Kidney capillary endothelial cell (primary cell): ENCODE results near the gene TRAF3IP1.
"Not testable (repeated sequence)": the region's sequence is repeated elsewhere in the genome, so short reads cannot be mapped to it uniquely, and the experiment has no call there.

Source experiments
- DNase-seq: peaks from one replicate; pipeline ENCODE4 v3.0.0-alpha.2; 2018; ENCODE audit warnings: low spot score

Gene TRAF3IP1

DNA sequence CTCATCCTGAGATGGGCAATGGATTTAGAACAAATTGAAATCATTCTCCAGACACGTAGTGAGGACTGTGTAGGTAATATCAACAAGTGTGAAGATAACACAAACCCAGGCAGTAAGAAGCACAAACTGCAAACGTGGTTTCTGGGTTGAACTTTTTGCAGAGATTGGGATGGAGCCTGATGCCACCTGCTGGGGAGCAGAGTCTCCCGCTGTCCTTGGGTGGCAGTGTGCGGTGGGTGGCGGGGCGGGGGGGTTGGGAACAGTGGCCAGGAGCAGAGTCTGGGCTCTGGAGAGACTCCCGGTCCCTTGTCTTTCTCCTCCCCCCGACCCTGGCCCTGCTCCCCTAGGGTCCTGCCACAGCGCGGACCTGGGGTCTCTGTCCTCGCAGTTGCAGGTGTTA lies 19.5 kb downstream of the TRAF3IP1 start:
- DNase-seq, result no peak

GRCh38 chr2:238341536-238341935 lies 21.2 kb downstream of the TRAF3IP1 start:
- no peak for DNase-seq

GRCh38 chr2:238344035-238344434 lies 23.7 kb downstream of the TRAF3IP1 start:
- DNase-seq, result no peak

DNA sequence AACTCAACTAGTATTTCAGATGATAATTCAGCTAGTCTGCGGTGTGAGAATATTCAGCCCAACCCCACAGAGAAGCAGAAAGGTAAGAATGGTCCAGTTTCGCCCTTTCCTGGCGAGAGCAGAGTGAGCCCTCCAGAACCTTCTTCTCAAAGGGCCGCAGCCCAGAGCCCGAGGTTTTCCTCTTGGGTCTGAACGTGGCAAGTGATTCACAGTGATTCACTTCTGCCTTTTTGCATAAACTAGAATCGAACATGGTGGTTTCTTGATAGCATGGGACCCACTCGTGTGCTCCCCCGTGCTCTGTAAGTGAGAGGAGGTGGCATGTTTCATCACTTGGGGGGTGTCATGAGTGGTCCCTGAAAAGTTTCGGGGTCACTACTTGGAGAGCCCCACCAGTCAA lies 24.2 kb downstream of the TRAF3IP1 start:
- no peak for DNase-seq

DNA sequence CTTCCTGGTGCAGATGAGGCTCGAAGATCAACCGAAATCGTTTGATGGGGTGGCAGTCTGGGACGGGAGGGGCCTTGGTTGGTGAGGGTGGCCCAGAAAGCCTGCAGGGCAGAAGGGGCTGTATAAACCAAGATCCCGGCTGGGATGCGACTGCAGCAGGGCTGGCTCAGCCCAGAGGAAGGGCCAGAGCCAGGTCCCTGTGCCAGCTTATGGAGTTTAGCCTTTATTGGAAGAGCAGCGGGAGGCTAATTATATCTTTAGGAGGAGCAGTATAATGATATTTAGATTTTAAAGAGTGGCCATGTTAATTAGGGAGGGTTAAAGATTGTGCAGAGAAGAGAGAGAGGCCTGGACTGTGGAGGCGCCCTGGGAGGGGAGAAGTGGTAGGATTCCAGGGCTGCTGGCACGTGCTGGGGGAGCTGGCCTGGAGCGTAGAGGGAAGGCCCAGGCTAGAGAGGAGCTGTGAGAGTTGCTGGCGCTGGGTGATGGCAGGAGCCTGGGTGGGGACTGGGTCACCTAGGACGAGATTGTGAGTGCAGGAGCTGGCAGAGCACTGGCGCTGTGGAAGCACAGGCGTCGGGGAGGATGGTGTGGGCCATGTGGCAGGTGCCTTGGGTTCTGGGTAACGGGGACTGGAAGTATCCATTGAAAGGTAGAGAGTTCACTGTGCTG lies 25.1 kb downstream of the TRAF3IP1 start:
- DNase-seq, result no peak

DNA sequence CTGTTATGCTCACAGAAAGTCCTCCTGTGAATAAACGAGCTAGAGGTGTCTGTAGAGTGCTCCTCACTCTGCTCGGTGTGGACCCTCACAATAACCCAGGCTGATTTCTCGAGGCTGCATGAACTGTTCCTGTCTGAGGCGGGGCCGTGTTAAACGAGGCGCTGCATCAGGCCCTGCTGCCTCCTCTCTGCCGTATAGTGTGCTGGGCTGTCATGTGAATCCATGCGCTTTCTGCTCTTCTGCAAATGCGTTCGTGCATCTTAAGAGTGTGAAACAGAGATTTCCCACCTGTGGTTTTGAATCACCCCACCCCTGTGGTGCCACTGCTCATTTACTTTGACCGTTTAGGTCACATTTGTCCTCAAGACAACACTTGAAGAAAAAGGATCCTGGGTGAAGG lies 26.2 kb downstream of the TRAF3IP1 start:
- DNase-seq, result no peak

DNA sequence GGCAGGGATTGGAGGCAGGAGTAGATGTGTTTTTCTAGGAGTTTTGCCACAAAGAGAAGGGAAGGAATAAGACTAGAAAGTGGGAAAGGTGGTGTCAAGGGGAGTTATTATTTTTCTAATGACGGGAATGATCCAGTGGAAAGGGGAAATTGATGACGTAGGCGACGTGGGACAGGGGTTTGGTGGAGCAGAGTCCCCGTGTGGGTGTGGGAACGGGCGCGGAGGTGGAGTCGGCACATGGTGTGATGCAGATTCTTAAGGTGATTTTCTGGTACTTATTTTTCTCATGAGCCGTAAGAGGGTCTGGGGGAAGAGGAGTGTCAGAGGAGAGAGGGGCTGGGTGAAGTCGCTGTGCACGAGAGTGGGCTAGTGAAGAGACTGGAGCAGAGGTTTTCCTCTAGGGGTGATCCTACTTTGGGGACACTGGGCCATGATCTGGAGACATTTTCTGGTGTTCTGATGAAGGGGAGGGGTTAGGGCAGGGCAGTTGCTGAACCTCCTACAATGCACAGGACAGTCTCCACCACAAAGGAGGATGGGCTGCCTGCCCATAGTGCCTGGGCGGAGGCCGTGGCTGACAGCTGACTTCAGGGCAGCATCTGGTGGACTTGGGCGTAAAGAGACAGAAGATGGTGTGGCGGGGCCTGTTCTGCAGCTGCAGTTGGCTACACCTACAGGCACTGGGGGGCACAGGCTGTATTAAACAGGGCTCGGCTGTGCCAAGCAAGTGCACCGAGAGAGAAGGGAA lies 30.0 kb downstream of the TRAF3IP1 start:
- no peak for DNase-seq

- no peak for DNase-seq
Observed at GRCh38 chr2:238351315-238351714, 31.0 kb downstream of the TRAF3IP1 start.

- no peak for DNase-seq
Observed at GRCh38 chr2:238352361-238352760, 32.0 kb downstream of the TRAF3IP1 start.

DNA sequence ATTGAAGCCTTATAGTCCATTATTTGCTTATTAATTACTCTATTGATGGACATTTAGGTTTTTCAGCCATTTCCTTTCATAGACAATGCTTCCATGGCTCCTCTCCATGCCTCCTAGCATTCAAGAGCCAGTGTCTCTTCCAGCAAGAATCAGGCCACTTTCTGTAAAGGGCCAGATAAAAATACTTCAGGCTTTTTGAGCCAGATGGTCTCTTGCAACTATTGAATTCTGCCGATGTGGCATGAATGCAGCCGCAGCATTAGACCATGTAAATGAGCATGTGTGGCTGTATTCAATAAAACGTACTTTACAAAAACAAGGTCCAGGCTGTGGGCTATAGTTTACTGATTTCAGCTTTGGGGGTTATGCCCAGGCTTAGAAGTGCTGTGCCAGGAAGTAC lies 38.5 kb downstream of the TRAF3IP1 start:
- no peak for DNase-seq

- no peak for DNase-seq
Observed at GRCh38 chr2:238359403-238359802, 39.1 kb downstream of the TRAF3IP1 start.

DNA sequence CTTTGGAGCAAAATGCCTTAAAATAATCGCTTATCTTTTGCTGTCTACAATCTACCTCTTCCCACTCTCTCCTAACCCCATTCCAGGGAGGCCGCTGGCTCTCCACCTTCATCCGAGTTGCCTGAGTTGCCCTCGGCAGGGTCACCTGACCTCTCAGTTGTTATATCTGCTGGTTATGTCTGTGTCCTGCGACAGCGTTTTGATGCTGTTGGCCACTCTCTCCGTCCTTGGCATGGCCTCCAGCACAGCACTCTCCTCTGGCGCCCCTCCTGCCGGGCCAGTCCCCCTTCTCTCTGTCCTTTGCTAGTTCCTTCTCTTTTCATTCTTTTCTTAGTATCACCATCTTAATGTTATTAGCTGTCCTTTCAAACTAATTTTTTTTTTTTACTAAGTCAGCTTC lies 41.6 kb downstream of the TRAF3IP1 start:
- no peak for DNase-seq

DNA sequence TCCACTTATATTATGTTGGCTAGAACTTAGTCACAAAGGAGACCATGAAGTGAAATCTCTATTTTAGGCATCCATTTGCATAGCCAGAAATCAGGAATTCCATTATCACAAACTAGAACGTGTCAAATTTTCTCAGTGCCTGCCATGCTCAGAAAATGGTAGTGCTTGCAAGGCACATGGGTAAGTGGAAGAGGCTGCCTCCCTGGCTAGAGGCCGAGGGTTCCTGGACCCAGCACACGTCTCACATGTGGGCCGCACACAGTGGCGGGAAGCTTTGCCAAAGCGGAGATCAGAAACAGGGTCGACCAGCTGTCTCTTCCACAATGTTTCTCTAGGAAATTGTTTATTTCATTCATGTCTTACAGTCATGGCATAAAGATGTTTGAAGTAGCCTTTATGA lies 42.3 kb downstream of the TRAF3IP1 start:
- DNase-seq, result no peak

- DNase-seq, result no peak
Observed at GRCh38 chr2:238369591-238370040, 49.3 kb downstream of the TRAF3IP1 start.

DNA sequence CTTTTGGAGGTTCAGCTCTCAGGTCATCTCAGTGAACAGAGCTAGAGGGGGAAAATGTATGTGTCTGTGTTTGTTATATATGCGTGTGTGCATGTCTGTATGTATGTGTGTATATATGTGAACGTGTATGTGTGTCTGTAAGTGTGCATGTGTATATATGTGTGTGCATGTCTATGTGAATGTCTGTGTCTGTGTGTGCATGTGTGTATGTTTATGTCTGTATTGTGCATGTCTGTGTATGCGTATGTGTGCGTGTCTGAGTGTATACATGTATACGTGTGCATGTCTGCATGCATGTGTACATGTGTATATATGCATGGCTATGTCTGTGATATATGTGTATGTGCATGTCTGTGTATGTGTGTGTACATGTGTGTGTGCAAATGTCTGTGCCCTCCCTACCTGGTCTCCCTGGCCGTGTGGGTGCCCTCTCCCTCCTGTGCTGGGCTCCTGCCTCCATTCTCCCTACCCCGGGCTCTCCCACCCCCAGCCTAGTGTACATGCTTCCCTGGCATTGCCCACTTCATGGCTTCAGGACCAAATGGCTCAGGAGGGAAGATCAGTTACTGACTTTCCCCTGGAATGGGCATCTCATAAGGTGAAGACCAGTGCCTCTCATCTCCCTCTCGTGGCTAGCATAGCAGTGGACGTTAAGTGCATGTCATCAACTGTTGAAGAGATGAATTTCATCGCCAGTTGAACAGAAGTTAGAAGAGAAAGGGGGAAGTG lies 49.9 kb downstream of the TRAF3IP1 start:
- DNase-seq, result no peak

GRCh38 chr2:238370823-238371372 lies 50.6 kb downstream of the TRAF3IP1 start:
- DNase-seq, result peak; percentile 57

DNA sequence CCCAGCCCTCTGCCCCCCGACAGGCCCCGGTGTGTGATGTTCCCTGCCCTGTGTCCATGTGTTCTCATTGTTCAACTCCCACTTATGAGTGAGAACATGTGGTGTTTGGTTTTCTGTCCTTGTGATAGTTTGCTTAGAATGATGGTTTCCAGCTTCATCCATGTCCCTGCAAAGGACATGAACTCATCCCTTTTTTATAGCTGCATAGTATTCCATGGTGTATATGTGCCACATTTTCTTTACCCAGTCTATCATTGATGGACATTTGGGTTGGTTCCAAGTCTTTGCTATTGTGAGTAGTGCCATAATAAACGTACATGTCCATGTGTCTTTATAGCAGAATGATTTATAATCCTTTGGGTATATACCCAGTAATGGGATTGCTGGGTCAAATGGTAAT lies 52.0 kb downstream of the TRAF3IP1 start:
- DNase-seq, result not testable (repeated sequence)

- DNase-seq, result no peak
Observed at GRCh38 chr2:238376884-238377391, 56.6 kb downstream of the TRAF3IP1 start.

- DNase-seq, result no peak
Observed at GRCh38 chr2:238378230-238379095, 58.1 kb downstream of the TRAF3IP1 start.

DNA sequence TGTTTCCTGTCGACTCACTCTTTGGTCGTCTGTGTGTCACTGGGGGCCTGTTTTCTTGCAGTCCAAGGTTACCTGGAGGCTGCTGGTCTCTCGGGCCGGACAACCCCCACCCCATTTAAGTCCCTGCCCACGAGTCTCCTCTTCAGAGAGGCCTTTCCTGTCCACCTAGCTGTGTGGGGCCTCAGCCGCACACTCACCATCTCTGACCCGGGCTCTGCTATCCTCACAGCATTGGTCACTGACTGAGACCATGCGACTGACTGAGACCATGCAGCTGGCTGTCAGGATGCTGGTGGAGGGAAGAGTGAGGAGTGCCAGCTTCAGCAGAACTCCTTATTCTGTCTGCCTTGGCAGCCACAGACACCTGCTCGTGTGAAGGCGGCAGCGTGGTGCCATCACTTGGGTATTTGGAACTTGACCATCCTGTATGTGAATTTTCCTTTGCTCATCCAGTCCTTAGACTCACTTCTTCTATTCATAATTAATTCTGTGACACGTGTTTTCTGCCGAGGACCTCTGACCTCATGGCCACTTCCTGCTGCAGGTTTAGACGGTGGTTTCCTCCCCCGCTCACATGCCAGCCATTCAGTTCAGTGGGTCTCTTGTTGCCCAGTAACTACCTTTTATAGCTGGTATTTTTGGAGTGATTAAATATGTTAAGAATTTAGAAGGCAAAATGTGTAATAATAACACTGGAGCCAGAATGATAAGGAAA lies 58.9 kb downstream of the TRAF3IP1 start:
- peak; percentile 25 for DNase-seq

DNA sequence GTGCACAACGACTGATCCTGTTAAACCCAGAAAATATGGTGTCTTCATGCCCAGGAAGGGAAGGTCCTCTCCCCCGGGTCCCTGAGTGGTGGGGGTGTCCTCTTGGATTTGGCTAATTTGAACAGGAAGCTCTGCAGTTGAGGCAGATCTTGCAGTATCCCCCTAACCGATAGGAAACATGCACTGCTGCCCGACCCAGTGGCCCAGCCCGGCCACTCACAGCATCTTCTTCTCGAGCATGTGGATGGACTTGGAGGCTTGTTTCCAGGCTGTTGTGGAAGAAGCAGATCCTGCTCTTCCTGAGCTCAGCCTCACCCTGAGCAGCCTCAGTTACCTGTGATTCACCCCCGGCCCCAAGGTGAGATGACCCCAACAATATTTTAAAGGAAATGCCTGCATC lies 60.0 kb downstream of the TRAF3IP1 start:
- DNase-seq, result no peak
